HG02870 (cell line): ENCODE measurements around the gene RBM44.

Experiments
- ATAC-seq: cut with Tn5 transposase; IDR thresholded peaks from one replicate; pipeline ENCODE4 v1.9.1; 2021; ENCODE audit warnings: mild to moderate bottlenecking, moderate library complexity; ENCODE audit not compliant: unreplicated experiment

The RBM44 gene

DNA sequence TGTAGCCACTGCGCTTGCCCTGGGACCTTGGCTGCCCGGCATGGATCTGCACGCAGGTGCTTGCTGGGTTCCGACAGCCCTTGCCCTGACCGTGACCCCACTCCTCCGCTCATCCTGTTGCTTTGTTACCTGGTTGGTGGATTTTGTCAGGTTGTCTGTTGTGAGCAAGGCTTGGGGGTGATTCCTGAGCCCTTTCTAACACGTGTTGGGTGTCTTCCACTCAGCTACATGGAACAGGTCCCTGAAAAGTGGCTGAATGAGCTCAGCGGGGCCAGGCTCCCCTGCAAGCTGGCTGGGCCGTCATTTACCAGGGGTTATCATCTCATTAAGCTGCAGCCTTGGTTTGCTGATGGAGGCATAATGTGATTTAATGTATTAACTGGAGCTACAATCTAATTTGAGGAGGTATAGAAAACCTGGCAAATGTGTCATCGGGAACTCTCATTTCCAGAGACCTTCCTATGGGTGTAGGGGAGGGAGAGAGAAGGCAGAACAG lies 85.4 kb downstream of the RBM44 start:
- ATAC-seq: no peak

DNA sequence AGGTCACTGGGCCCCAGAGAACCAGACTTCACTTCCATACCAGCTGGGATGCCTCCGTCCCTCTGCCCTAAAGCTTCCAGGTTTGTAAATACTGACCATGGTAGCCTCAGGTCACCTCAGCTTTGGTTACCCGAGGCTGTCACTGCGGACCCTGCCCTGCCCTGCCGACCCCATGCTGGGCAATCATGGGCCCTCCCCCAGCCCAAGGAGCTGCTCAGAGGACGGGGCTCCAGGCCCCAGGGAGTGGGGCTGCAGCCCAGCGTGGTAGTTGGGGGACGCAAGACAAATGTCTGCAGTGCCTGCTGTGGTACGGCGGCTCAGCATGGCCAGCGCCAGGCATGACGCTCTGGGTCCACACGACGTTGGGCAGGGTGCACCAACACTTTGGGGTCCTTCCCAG lies 86.1 kb downstream of the RBM44 start:
- ATAC-seq: no peak

DNA sequence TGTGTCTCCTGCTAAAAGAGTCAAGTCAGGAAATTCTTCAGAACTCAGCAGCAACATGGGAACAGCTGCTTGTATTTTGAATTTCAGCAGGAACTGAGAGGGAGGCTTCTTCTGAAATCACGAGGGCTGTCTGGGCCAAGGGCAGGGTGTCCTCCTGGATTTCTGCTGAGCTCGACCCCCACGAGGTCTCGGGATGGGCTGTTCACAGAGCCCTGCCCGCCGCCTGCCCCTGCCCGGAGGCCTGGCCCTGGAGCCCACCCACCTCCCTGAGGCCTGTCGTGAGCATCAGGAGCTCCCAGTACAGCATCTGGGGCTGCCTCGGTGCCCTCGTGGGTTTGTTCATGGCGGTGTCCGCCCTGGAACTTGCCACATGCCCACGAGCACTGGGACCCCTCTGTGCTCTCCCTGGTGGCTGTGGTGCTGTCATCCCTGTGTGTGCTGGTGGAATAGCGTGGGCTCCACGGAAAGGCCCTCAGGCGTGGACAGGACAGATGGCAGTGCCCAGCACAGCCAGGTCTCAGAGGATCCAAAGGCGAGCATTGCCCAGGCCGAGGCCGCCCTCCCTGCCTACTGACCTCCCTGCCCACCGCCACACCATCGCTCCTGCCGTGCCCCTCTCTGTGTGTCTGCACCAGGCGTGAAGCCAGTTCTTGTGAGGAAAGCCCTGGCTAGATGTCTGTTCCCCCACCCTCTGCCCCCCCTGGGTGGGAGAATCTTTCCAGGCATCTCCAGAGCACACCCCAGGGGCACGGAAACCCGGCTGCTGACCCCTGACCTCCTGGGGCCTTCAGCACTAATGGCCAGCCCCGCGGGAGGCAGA lies 86.7 kb downstream of the RBM44 start:
- ATAC-seq: no peak

DNA sequence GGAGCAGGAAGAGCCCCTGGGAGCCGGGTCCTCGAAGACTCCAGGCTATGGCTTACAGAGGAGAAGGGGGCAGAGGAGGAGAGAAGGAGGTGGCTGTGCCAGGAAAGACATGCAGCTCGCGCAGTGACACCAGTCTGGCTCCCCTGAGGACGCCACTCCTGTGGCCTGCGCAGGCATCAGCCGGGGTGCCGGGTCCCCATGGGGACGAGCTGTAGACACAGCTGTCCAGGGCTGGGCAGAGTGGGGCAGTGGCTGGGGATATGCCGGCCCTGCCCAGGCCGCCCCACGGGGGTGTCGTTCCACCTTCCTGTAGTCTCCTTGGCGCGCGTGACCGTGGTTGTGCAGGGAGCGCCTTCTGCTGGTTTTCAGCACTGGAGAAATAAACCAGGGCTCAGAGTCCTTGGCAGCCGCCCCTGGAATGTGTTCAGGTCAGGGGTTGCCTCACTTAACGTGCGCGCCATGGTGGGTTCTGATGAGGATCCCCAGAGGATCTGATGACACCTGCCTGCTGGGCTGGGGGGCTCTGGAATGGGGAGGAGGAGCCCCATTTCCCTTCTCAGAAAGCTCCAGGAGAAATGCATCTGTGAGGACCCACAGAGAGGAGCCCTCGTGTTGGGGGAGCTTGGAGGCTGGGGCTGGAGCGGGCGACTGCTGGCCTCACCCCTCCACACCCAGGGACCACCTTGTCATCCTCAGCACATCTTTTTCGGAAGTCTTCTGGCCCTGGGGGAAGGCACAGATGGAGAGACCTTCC lies 87.5 kb downstream of the RBM44 start:
- no peak for ATAC-seq

DNA sequence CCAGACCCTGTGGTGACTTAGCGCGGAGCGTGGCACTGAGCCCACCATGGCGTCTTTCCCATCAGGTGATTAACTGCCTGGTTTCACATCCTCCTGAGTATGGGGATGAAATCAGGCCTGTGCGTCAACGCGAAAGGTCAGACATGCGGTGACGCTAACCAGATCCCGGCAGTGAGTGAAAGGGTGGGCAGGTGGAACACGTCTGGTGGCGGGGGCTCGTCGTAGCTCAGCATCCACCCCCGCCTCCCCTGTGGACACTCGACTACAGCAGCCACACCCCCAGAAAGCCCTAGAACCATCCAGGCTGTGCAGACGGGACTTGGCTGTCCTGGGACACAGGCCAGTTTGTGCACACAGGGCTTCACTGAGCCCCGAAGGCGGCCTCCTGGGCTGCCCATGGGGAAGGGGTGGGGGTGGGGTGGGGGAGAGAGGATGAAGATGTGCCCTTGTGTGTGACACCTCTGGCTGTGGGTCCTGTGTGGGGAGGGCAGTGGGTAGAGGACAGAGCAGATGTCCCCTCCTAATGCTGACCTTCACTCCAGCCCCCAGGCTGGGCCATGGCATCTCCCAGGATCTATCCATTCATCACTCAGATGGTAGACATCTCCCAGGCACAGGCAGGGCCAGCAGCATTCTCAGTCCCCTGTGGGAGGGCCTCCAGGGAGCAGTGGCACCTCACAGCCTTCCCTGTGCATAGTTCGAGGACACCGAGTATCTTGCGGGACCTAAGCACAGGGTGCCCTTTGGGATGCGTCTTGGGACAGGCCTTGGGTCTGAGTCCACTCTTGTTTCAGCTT lies 88.3 kb downstream of the RBM44 start:
- no peak for ATAC-seq

DNA sequence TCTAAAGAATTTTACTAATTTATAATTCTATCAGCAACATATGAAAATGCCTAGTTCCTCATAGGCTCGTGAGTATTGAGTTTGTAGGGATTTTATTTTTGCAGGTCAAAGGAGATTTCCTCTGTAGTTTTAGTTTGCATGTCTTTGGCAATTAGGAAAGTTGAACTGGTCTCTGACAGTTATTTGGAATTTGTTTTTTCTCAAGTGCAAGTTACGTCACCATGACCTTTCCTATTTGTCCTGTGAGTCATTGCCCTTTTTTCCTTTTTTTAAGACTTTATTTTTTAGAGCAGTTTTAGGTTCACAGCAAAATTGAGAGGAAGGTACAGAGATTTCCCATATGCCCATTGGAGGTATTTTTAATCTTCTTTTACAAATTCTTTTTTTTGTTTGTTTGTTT lies 89.8 kb downstream of the RBM44 start:
- no peak for ATAC-seq

DNA sequence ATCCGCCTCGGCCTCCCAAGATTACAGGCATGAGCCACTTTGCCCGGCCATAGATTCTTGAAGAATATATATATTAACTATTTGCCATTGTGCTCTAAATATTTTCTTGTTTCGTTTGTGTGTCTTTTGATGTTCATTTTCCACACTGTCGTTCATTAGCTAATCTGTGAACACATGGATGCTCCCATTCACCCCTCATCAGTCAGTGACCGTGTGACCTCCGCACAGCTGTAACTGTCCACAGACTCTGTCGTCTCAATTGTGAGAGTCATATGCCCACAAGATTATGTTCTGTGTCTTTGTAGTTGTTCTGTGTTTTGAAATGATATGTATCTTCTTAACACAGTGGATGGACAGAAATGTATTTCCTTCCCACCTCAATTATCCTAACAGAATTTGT lies 90.4 kb downstream of the RBM44 start:
- no peak for ATAC-seq

DNA sequence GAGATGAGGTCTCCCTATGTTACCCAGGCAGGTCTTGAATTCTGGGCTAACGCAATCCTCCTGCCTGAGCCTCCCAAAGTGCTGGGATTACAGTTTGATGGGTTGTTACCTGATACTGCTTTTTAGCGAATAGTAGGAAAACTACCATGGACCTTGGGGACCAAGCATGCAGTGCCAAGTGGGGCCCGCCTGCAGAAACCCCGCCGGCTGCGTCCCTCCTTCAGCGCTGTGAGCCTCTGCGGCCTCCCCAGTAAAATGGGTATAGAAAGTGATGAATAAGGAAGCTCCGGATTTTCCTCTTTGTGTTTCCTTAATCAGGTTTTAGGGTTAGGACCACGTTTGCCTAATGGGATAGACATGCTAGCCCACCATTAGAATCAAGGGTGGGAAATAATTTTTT lies 91.2 kb downstream of the RBM44 start:
- no peak for ATAC-seq
